H1 (cell line): ENCODE measurements around the gene SNED1.

ENCODE experiments used
- CTBP2 ChIP-seq: IDR thresholded peaks from 2 replicates; pipeline ENCODE4 v1.7.0; 2011; ENCODE audit warnings: borderline replicate concordance, mild to moderate bottlenecking, moderate library complexity, mixed read lengths, low read length; ENCODE audit not compliant: insufficient read depth, insufficient read length
- EP300 ChIP-seq, 2 experiments: IDR thresholded peaks; 1 replicate in 1 of 2; 2 replicates in 1 of 2; pipeline ENCODE4 v1.6.1; 2011 to 2012; ENCODE audit warnings: low read depth in 2 of 2, low read length in 2 of 2, mild to moderate bottlenecking in 2 of 2, borderline replicate concordance in 1 of 2, inconsistent platforms in 1 of 2, moderate library complexity in 1 of 2
- GABPA ChIP-seq: IDR thresholded peaks from 2 replicates; pipeline ENCODE4 v1.6.1; 2011; ENCODE audit warnings: mild to moderate bottlenecking, low read length, moderate library complexity, borderline replicate concordance; ENCODE audit not compliant: insufficient read depth
- GTF2F1 ChIP-seq: IDR thresholded peaks from 2 replicates; pipeline ENCODE4 v1.6.1; 2012; ENCODE audit warnings: low read depth, low read length, improper control_type of control experiment, borderline replicate concordance
- JUND ChIP-seq: IDR thresholded peaks from 2 replicates; pipeline ENCODE4 v1.6.1; 2011; ENCODE audit warnings: mild to moderate bottlenecking, improper control_type of control experiment, low read length
- POLR2A ChIP-seq, 2 experiments: IDR thresholded peaks; 1 replicate in 1 of 2; 2 replicates in 1 of 2; pipeline ENCODE4 v1.6.1; 2011; ENCODE audit warnings: low read depth in 2 of 2, low read length in 2 of 2, mild to moderate bottlenecking in 2 of 2; ENCODE audit errors: control extremely low read depth in 1 of 2
- POU5F1 ChIP-seq: IDR thresholded peaks from 2 replicates; pipeline ENCODE4 v1.6.1; 2011; ENCODE audit warnings: low read depth, mild to moderate bottlenecking, low read length, moderate library complexity
- RAD21 ChIP-seq, 2 experiments: IDR thresholded peaks in 1 of 2; conservative IDR thresholded peaks in 1 of 2; 2 replicates each; pipeline ENCODE4 v1.6.1; 2011; ENCODE audit warnings: low read depth in 2 of 2, low read length in 2 of 2, improper control_type of control experiment in 1 of 2, inconsistent platforms in 1 of 2, mild to moderate bottlenecking in 1 of 2, moderate library complexity in 1 of 2
- RXRA ChIP-seq: IDR thresholded peaks from 2 replicates; pipeline ENCODE4 v1.6.1; 2011; ENCODE audit warnings: low read depth, mild to moderate bottlenecking, low read length, moderate library complexity; ENCODE audit not compliant: insufficient read depth
- YY1 ChIP-seq: IDR thresholded peaks from 2 replicates; pipeline ENCODE4 v1.6.1; 2011; ENCODE audit warnings: low read depth, mild to moderate bottlenecking, low read length
- TF ChIP-seq, protein P1 (sequence below), 3 experiments: IDR thresholded peaks; 1 replicate in 2 of 3; 2 replicates in 1 of 3; pipeline versions ENCODE4 v1.5.1 to v1.6.1; 2011; ENCODE audit warnings: low read length in 3 of 3, mild to moderate bottlenecking in 3 of 3, inconsistent platforms in 2 of 3, low read depth in 1 of 3, moderate library complexity in 1 of 3; ENCODE audit not compliant: insufficient read depth in 1 of 3; ENCODE audit errors: control extremely low read depth in 1 of 3
- TF ChIP-seq, protein P2 (sequence below): IDR thresholded peaks from 2 replicates; pipeline ENCODE4 v1.6.1; 2012; ENCODE audit warnings: inconsistent platforms

DNA sequence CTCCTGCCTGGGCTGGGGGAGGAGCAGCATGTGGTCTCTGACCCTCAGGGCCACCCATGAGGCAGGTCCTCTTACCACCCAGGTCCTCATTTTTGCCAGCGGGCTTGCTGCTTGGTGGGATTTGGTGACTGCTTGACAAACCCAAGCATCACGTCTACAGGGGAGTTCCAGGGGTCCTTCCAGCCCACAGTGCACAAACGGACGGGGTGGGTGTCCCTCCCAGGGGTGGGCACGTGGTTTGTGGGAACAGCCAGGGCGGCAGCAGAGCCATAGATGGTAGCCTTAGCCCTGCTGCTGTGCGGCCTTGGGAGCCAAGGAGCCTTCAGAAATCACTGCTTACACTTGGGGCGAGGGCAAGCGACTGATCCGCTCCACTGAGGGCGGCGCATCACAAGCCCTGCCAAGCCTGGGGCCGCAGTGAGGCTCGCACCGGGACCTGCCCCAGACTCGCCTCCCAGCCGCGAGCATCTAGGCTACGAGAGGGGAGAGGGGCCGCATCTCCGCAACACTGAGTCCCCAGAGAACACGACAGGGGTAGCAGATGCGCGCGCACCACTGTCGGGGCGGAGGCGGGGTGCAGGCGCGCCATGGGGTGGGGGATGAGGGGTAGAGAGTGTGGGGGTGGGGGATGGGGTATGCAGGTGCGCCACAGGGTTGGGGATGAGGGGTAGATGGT is 36.9 kb downstream of the SNED1 start:
- TF ChIP-seq POLR2A (IDR thresholded peaks at IDR 0.05; ENCODE audit: control extremely low read depth in 1 of 2, low read depth in 2 of 2, low read length in 2 of 2), result no peak
- no peak for TF ChIP-seq GABPA
- TF ChIP-seq RAD21 (IDR thresholded peaks at IDR 0.05 in 1 of 2, conservative IDR thresholded peaks at IDR 0.05 in 1 of 2; ENCODE audit: low read depth in 2 of 2, low read length in 2 of 2), result no peak
- TF ChIP-seq, protein P1, sequence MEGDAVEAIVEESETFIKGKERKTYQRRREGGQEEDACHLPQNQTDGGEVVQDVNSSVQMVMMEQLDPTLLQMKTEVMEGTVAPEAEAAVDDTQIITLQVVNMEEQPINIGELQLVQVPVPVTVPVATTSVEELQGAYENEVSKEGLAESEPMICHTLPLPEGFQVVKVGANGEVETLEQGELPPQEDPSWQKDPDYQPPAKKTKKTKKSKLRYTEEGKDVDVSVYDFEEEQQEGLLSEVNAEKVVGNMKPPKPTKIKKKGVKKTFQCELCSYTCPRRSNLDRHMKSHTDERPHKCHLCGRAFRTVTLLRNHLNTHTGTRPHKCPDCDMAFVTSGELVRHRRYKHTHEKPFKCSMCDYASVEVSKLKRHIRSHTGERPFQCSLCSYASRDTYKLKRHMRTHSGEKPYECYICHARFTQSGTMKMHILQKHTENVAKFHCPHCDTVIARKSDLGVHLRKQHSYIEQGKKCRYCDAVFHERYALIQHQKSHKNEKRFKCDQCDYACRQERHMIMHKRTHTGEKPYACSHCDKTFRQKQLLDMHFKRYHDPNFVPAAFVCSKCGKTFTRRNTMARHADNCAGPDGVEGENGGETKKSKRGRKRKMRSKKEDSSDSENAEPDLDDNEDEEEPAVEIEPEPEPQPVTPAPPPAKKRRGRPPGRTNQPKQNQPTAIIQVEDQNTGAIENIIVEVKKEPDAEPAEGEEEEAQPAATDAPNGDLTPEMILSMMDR (IDR thresholded peaks at IDR 0.05; ENCODE audit: control extremely low read depth in 1 of 3, insufficient read depth in 1 of 3, low read depth in 1 of 3, low read length in 3 of 3), result no peak
- TF ChIP-seq CTBP2, result no peak
- TF ChIP-seq RXRA, result no peak
- TF ChIP-seq EP300 (IDR thresholded peaks at IDR 0.05; ENCODE audit: borderline replicate concordance in 1 of 2, low read depth in 2 of 2, low read length in 2 of 2), result no peak
- TF ChIP-seq GTF2F1, result no peak
- TF ChIP-seq, protein P2, sequence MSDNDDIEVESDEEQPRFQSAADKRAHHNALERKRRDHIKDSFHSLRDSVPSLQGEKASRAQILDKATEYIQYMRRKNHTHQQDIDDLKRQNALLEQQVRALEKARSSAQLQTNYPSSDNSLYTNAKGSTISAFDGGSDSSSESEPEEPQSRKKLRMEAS, result no peak; the same call in 1 of the 2 replicates
- no peak for TF ChIP-seq YY1
- TF ChIP-seq POU5F1, result no peak
- TF ChIP-seq JUND, result no peak
